Type B pancreatic cell (in vitro differentiated cells): ENCODE measurements around the gene DUSP22. TPM values are rescaled to one million over a fixed set of nuclear protein-coding genes. Genes with fewer than 3 reads are reported as not detected.

Source experiments
- DNase-seq: peaks from one replicate; pipeline ENCODE4 v3.0.0; 2021; ENCODE audit warnings: mixed read lengths; ENCODE audit not compliant: unreplicated experiment; ENCODE audit errors: extremely low spot score
- H3K27ac Mint-ChIP-seq: 2 replicates; pipeline ENCODE4 v1.8.0; 2021; ENCODE audit warnings: mild to moderate bottlenecking, mixed read lengths
- H3K27me3 Mint-ChIP-seq: 2 replicates; pipeline ENCODE4 v1.8.0; 2021; ENCODE audit warnings: mixed read lengths
- H3K36me3 Mint-ChIP-seq: 2 replicates; pipeline ENCODE4 v1.8.0; 2021; ENCODE audit warnings: mixed read lengths
- H3K4me1 Mint-ChIP-seq: one replicate; pipeline ENCODE4 v1.8.0; 2021; ENCODE audit warnings: mixed read lengths; ENCODE audit not compliant: unreplicated experiment
- H3K4me3 Mint-ChIP-seq: 2 replicates; pipeline ENCODE4 v1.8.0; 2021; ENCODE audit warnings: mild to moderate bottlenecking, mixed read lengths
- H3K9me3 Mint-ChIP-seq: 2 replicates; pipeline ENCODE4 v1.8.0; 2021; ENCODE audit warnings: mixed read lengths
- total RNA-seq: library from RNA; stranded (reverse); gene quantifications from 2 replicates; pipeline ENCODE4 v1.2.1, GENCODE V29; 2021; ENCODE audit warnings: low replicate concordance
- TF ChIP-seq, protein P1 (sequence below): fragments of 200-600 bp; sonication (generic); conservative IDR thresholded peaks from 2 replicates; pipeline ENCODE4 v1.5.0; 2021; ENCODE audit warnings: antibody characterized with exemption, mild to moderate bottlenecking

The DUSP22 gene
- total RNA-seq, 1 donor from 2014 or later, result 25.0 TPM

DNA sequence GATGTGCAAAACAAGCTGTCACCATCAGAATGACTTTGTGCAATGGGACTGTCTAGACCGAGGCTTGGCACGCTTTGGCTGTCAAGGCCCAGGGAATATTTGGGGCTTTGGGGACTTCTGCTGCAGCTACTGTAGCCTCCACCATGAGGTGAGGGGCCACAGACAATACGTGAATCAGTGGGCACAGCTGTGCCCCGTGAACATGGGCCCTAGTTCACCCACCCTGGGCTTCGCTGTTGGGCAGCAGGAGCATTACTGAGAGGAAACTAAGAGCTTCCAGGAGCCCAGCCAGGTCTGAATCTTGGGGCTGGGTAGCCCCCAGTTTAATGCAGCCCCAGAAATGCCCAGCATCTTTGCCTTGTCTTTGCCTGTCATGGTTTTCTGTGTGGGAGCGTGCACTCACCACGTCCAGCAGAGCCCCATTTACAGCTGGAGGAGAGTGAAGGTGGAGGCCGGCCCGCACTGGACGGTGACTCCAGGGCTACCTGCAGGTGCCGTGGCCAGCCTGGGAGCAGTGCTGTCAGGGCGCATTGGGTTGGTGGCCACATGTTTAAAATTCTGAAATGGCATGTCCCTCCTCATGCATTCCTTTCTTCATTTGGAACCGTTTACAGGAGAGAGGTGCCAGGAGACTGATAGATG is 34.7 kb downstream of the DUSP22 start:
- Mint-ChIP-seq H3K9me3 (no peaks in the 10 kb centered on the region), H3K4me3 (no peak overlapping the region), H3K27ac (peak overlapping the region; percentile 40), H3K4me1 (no peaks in the 10 kb centered on the region), H3K27me3 (no peaks in the 10 kb centered on the region), H3K36me3 (peaks cover 6% of the 10 kb centered on the region)
- TF ChIP-seq, protein P1, sequence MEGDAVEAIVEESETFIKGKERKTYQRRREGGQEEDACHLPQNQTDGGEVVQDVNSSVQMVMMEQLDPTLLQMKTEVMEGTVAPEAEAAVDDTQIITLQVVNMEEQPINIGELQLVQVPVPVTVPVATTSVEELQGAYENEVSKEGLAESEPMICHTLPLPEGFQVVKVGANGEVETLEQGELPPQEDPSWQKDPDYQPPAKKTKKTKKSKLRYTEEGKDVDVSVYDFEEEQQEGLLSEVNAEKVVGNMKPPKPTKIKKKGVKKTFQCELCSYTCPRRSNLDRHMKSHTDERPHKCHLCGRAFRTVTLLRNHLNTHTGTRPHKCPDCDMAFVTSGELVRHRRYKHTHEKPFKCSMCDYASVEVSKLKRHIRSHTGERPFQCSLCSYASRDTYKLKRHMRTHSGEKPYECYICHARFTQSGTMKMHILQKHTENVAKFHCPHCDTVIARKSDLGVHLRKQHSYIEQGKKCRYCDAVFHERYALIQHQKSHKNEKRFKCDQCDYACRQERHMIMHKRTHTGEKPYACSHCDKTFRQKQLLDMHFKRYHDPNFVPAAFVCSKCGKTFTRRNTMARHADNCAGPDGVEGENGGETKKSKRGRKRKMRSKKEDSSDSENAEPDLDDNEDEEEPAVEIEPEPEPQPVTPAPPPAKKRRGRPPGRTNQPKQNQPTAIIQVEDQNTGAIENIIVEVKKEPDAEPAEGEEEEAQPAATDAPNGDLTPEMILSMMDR, result no peak
- DNase-seq, result no peak

DNA sequence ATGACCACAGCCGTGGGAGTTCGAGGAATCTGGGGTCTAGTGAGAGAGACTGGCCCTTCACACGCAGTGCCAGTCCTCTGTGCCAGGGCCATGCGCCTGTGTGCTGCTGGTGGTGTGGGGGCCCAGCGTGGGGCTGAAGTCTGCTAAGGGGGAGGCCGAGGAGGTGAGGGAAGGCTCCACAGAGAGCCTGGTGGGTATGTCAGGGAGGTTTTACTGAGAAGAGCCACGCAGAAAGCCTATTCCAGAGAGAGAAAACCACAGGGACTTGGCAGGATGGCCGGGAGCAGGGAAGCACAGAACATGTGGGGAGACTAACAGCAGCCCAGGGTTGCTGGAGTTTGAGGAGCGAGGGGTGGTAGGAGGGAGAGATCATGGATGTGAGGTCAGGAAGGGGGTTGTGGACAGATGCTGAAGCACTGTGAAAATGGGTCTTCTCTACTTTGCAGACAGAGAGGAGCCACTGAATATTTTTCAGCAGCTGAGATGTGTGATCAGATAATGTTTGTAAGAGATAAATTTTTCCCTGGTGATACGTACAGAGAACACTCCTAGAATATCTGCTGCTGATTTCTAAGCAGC is 35.3 kb downstream of the DUSP22 start:
- peak overlapping the region; percentile 40 for H3K27ac Mint-ChIP-seq
- H3K4me3 Mint-ChIP-seq, result no peak overlapping the region
- no peaks in the 10 kb centered on the region for H3K4me1 Mint-ChIP-seq

DNA sequence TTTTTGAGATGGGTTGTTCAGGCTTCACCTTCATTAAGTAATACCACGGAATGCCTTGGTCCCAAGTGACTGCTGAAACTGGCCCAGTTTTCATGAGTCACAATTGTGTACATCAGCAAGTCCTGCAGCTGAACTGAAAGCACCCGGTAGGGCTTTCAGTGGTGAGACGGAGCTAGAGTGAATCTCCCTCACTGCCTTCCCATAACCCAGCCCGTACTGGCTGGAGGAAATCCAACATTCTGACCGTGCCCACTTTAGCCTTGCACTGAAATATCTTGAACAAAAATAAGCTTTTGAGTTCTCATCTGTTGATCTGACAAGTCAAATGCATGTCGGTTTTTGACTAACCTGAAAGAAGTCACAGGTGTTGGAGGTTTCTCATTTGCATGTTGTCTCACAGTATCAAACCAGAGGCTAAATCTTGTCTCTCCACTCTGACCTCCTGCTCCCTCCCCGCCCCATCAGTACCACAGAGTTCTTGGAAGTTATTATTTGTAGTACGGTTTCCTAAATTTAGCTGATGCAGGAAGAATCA is 35.9 kb downstream of the DUSP22 start:
- no peak for DNase-seq
- H3K4me3 Mint-ChIP-seq, result no peak overlapping the region
- H3K4me1 Mint-ChIP-seq, result no peaks in the 10 kb centered on the region
- no peaks in the 10 kb centered on the region for H3K9me3 Mint-ChIP-seq
- no peak overlapping the region for H3K27ac Mint-ChIP-seq
- H3K36me3 Mint-ChIP-seq, result peaks cover 6% of the 10 kb centered on the region
- TF ChIP-seq, protein P1, result no peak
- H3K27me3 Mint-ChIP-seq, result no peaks in the 10 kb centered on the region

More for the DNA sequence above, 35.3 kb downstream of the DUSP22 start:
- Mint-ChIP-seq H3K9me3 (no peaks in the 10 kb centered on the region), H3K36me3 (peaks cover 6% of the 10 kb centered on the region), H3K27me3 (no peaks in the 10 kb centered on the region)
- TF ChIP-seq, protein P1, result no peak
- no peak for DNase-seq

DNA sequence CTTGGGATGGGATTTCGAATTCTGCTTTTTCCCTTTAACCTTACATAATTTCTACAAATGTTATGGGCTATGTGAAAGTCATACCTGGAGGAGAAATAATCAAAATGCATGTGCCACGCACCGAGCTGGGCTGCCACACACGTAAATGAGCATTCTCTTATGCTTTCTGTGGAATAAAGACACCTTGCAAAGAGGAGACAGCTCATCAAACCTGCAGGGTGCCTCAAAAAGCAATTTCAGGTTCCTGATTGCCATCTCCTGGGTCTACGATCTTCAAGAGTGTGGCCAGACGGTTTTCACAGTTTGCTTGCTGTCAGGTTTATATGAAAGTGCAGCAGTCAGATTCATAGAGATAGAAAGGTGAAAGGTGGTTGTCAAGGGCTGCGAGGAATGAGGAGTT is 36.6 kb downstream of the DUSP22 start:
- DNase-seq, result no peak
- TF ChIP-seq, protein P1, result no peak
- no peaks in the 10 kb centered on the region for H3K9me3 Mint-ChIP-seq
- H3K27ac Mint-ChIP-seq, result no peak overlapping the region
- H3K4me1 Mint-ChIP-seq, result no peaks in the 10 kb centered on the region
- H3K36me3 Mint-ChIP-seq, result peaks cover 6% of the 10 kb centered on the region
- H3K27me3 Mint-ChIP-seq, result no peaks in the 10 kb centered on the region
- H3K4me3 Mint-ChIP-seq, result no peak overlapping the region

DNA sequence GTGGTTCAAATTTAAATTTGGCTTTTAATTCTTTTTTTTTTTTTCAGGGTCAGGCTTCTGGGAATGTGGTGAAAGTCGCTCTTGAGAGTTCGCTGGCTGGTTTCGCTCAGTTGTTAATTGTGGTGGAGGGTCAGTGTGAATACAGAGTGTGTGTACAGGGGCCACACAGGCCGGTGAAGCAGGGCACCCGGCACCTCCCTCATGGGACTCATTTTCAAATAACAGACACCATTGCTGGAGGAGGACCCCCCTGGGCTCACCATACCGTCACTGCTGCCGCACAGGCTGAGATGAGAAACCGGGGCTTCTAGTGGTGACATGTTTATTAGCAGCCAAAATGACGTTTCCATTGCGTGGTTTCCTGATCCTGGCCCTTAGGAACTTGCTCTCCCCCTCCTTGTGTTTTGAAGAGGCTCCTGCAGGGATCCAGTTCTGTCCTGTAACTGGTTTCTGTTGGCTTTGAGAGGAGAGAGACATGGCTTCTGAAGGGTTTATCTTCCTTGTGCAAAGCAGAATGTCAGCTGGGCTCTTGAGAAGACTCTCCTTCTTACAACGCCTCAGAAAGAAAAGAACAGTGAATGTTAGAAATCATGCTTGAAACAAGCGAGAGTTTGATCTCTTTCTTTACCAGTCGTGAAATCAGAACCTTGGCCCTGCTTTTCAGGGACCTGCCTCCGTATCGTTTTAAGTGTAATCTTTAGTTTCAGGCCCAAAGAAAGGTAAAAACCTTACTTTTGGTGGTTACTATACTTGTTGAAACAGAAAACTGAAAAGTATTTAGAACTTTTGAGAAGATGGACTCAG is 37.8 kb downstream of the DUSP22 start:
- no peak for DNase-seq
- H3K4me3 Mint-ChIP-seq, result no peak overlapping the region
- H3K9me3 Mint-ChIP-seq, result no peaks in the 10 kb centered on the region
- TF ChIP-seq, protein P1, result no peak
- peaks cover 6% of the 10 kb centered on the region for H3K36me3 Mint-ChIP-seq
- no peaks in the 10 kb centered on the region for H3K4me1 Mint-ChIP-seq
- H3K27me3 Mint-ChIP-seq, result no peaks in the 10 kb centered on the region
- no peak overlapping the region for H3K27ac Mint-ChIP-seq
